OCI-LY7 (cell line): ENCODE results near the gene LTBP2. TPM values are rescaled to one million over a fixed set of nuclear protein-coding genes. Genes with fewer than 3 reads are reported as not detected.

Source experiments
- BruUV-seq: library from RNA; stranded (reverse); fragments of 400-500 nt; replicated peaks from 2 replicates; lab custom pipeline; 2021; lab: Mats Ljungman, UMichigan
- CTCF ChIA-PET: fragments of 300-600 bp; sonication (Branson Sonifier 250); formaldehyde crosslinking; loops from one replicate; lab custom pipeline; 2022; ENCODE audit warnings: antibody characterized with exemption; ENCODE audit not compliant: unreplicated experiment; lab: Charles Lee
- POLR2A ChIA-PET: fragments of 300-600 bp; sonication (Branson Sonifier 250); formaldehyde crosslinking; loops from one replicate; lab custom pipeline; 2022; ENCODE audit warnings: antibody characterized with exemption; lab: Charles Lee
- DNase-seq: peaks from one replicate; pipeline ENCODE4 v3.0.0-alpha.2; 2015; ENCODE audit warnings: low spot score
- H2AFZ ChIP-seq: fragments of 200-600 bp; sonication (generic), shearing (Covaris generic); 2 replicates; pipeline ENCODE4 v1.6.1; 2014; ENCODE audit warnings: mild to moderate bottlenecking, antibody characterized with exemption, low read length, moderate library complexity
- H3K27ac ChIP-seq: fragments of 200-600 bp; sonication (generic); 2 replicates; pipeline ENCODE4 v1.5.1; 2014; ENCODE audit warnings: mixed run types, low read depth, mild to moderate bottlenecking, moderate library complexity, low read length, inconsistent platforms; ENCODE audit not compliant: poor library complexity, severe bottlenecking
- H3K36me3 ChIP-seq: fragments of 200-600 bp; sonication (generic); 2 replicates; pipeline ENCODE4 v1.6.1; 2014; ENCODE audit warnings: mild to moderate bottlenecking, antibody characterized with exemption, low read length, moderate library complexity, mixed read lengths; ENCODE audit not compliant: insufficient read depth
- H3K4me1 ChIP-seq: fragments of 200-600 bp; sonication (generic); 2 replicates; pipeline ENCODE4 v1.5.1; 2014; ENCODE audit warnings: mild to moderate bottlenecking, low read length; ENCODE audit not compliant: insufficient read depth, poor library complexity, severe bottlenecking
- H3K4me2 ChIP-seq: fragments of 200-600 bp; sonication (generic); 2 replicates; pipeline ENCODE4 v1.6.1; 2014; ENCODE audit warnings: mild to moderate bottlenecking, low read length
- H3K4me3 ChIP-seq: fragments of 200-600 bp; sonication (generic); 2 replicates; pipeline ENCODE4 v1.5.1; 2014; ENCODE audit warnings: mild to moderate bottlenecking, low read depth, low read length; ENCODE audit not compliant: poor library complexity, severe bottlenecking
- H3K79me2 ChIP-seq: fragments of 200-600 bp; sonication (generic); 2 replicates; pipeline ENCODE4 v1.6.1; 2016; ENCODE audit warnings: low read depth, mild to moderate bottlenecking, low read length, moderate library complexity, mixed read lengths; ENCODE audit not compliant: insufficient read depth
- H3K9me2 ChIP-seq: fragments of 200-600 bp; sonication (generic); 2 replicates; pipeline ENCODE4 v1.6.1; 2016; ENCODE audit warnings: mild to moderate bottlenecking, low read length, mixed read lengths; ENCODE audit not compliant: insufficient read depth
- H3K9me3 ChIP-seq: fragments of 200-600 bp; sonication (generic); 2 replicates; pipeline ENCODE4 v1.6.1; 2014; ENCODE audit warnings: mild to moderate bottlenecking, mixed run types, low read length, mixed read lengths
- H4K20me1 ChIP-seq: fragments of 200-600 bp; sonication (generic); 2 replicates; pipeline ENCODE4 v1.6.1; 2014; ENCODE audit warnings: mild to moderate bottlenecking, antibody characterized with exemption, low read length, moderate library complexity, mixed read lengths; ENCODE audit not compliant: insufficient read depth
- CTCF ChIP-seq: fragments of 200-600 bp; sonication (generic); conservative IDR thresholded peaks from 2 replicates; pipeline ENCODE4 v1.5.1; 2014; ENCODE audit warnings: mild to moderate bottlenecking, antibody characterized with exemption, low read length, moderate library complexity, mixed read lengths
- EZH2phosphoT487 ChIP-seq: fragments of 200-600 bp; sonication (generic); IDR thresholded peaks from 2 replicates; pipeline ENCODE4 v1.6.1; 2018; ENCODE audit warnings: low read depth, borderline replicate concordance, mild to moderate bottlenecking, mixed run types, antibody characterized with exemption, low read length, moderate library complexity, mixed read lengths
- intact Hi-C: fragments of 100-400 bp; cut with micrococcal nuclease; formaldehyde crosslinking; loops from one replicate; pipeline ENCODE4 v1.10.0; 2022; ENCODE audit not compliant: unreplicated experiment
- total RNA-seq, 2 experiments: library from RNA; depleted of rRNA in 1 of 2; stranded (reverse); fragments of >200 nt in 1 of 2; shearing (Covaris generic) in 1 of 2; gene quantifications; 2 replicates each; pipeline ENCODE4 v1.2.3, GENCODE V29; 2014 to 2022

LTBP2 gene
- total RNA-seq, 2 experiments from 2014 or later, result 0.15 to 0.25 TPM

GRCh38 chr14:74653386-74654138 is 41.5 kb upstream of the LTBP2 start:
- DNase-seq, result no peak
- Histone ChIP-seq H3K79me2 (no peaks in the 10 kb centered on the region), H4K20me1 (no peaks in the 10 kb centered on the region), H3K4me3 (no peak overlapping the region), H2AFZ (no peak overlapping the region), H3K9me3 (no peaks in the 10 kb centered on the region), H3K27ac (no peak overlapping the region), H3K4me1 (no peaks in the 10 kb centered on the region), H3K4me2 (no peak overlapping the region), H3K9me2 (no peaks in the 10 kb centered on the region), H3K36me3 (peaks cover 7% of the 10 kb centered on the region; the same call in 1 of the 2 replicates)
- CTCF ChIA-PET, result no interaction called here
- POLR2A ChIA-PET, result interaction anchor here (0.6 to 1.3 kb wide), 2 partner anchors 19 to 187 kb away, joined by 3 read pairs; no protein-coding TSS in a partner anchor
- intact Hi-C loops, result no loop called here
- TF ChIP-seq EZH2phosphoT487, result no peak
- no peak for TF ChIP-seq CTCF
- no TSS peak for BruUV-seq

DNA sequence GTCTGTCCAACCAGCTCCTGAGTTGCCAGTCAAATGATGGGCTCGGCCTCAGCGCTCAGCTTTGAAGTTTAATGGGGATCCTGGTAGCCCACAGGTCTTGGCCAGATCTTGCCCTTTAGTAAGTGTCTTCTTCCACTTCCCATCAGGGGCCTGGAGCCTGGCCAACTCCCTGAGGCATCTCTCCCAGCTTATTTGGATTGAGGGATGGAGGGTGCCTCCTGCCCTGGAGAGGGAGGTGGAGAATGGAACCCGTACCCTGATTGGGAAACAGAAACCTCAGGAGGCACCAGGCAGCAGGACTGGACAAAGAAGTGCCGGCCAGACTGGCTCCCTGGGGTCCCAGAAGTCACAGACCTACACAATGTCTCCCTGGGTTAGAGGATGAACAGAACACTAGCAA is 40.5 kb upstream of the LTBP2 start:
- ChIA-PET POLR2A (interaction anchor here (0.9 kb wide), 1 partner anchor 13 kb away, joined by 4 read pairs; no protein-coding TSS in a partner anchor), CTCF (no interaction called here)
- no TSS peak for BruUV-seq

More for the DNA sequence above, 40.5 kb upstream of the LTBP2 start:
- Histone ChIP-seq H2AFZ (no peak overlapping the region), H3K27ac (no peak overlapping the region), H3K4me3 (no peak overlapping the region), H3K9me2 (no peaks in the 10 kb centered on the region), H3K9me3 (no peaks in the 10 kb centered on the region), H3K4me2 (no peak overlapping the region), H3K36me3 (peaks cover 7% of the 10 kb centered on the region; the same call in 1 of the 2 replicates), H3K4me1 (no peaks in the 10 kb centered on the region), H4K20me1 (no peaks in the 10 kb centered on the region), H3K79me2 (no peaks in the 10 kb centered on the region)
- no peak for DNase-seq
- intact Hi-C loops, result no loop called here
- TF ChIP-seq EZH2phosphoT487 (no peak), CTCF (no peak)
